ENCODE data around the gene LRP2.

DNA sequence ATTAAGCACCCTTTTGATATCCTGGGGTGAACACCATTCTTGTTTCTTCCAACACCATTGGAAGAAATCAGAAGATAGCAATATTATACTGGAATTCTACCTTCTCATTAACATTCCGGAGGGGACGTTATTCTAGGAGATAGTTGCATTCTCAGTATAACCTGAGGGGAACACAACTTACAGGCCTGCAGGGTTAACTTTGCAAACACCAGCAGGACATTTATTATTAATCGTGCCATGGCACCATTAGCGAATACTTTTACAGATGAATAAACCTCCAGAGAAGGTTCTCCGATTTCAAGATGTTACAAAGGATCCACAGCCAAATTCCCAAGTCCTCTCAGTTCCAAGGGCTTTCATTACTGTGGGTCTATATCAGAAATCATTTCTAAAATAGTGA is 184.0 kb downstream of the LRP2 start:
- no peak for TF ChIP-seq POLR2A (IDR thresholded peaks at IDR 0.05; ENCODE audit: low read depth, low read length)
- no peak for TF ChIP-seq TAF1 (IDR thresholded peaks at IDR 0.05; ENCODE audit: low read depth, low read length)
- no peak for TF ChIP-seq SPI1 (IDR thresholded peaks at IDR 0.05; ENCODE audit: low read depth, low read length)
- TF ChIP-seq PAX5 (IDR thresholded peaks at IDR 0.05; ENCODE audit: insufficient read depth, low read length, severe bottlenecking), result no peak
- no peak for TF ChIP-seq POLR2AphosphoS5 (IDR thresholded peaks at IDR 0.05; ENCODE audit: low read depth, low read length)
- no peak for TF ChIP-seq POU2F2 (IDR thresholded peaks at IDR 0.05; ENCODE audit: low read depth, low read length)
